Effector memory CD8-positive, alpha-beta T cell (primary cell): ENCODE data around the gene EFCAB7.
A peak's percentile ranks its signal among the peaks of the same experiment; 100 is the strongest.
"Not testable (repeated sequence)": the region's sequence is repeated elsewhere in the genome, so short reads cannot be mapped to it uniquely, and the experiment has no call there.

Experiments
- ATAC-seq: fragments of 150-1000 bp; cut with Tn5 transposase; replicated peaks from 2 replicates; pipeline ENCODE4 v1.10.0; 2021; ENCODE audit warnings: mild to moderate bottlenecking, moderate library complexity
- DNase-seq, 3 experiments: peaks; one replicate each; pipeline ENCODE4 v3.0.0; 2021
- H3K27ac Mint-ChIP-seq, 2 donors: one replicate each; pipeline ENCODE4 v1.8.0; 2022; ENCODE audit warnings: mild to moderate bottlenecking in 2 of 2, mixed read lengths in 2 of 2, moderate library complexity in 2 of 2
- H3K27me3 Mint-ChIP-seq, 2 donors: one replicate each; pipeline ENCODE4 v1.8.0; 2022; ENCODE audit warnings: mixed read lengths in 2 of 2
- H3K36me3 Mint-ChIP-seq: one replicate; pipeline ENCODE4 v1.8.0; 2022; ENCODE audit warnings: mild to moderate bottlenecking, moderate library complexity, mixed read lengths; ENCODE audit not compliant: insufficient read depth
- H3K4me1 Mint-ChIP-seq, 2 donors: one replicate each; pipeline ENCODE4 v1.8.0; 2022; ENCODE audit warnings: low read depth in 2 of 2, mixed read lengths in 2 of 2
- H3K4me3 Mint-ChIP-seq, 2 donors: one replicate each; pipeline ENCODE4 v1.8.0; 2022; ENCODE audit warnings: mild to moderate bottlenecking in 2 of 2, mixed read lengths in 2 of 2, moderate library complexity in 2 of 2
- H3K9me3 Mint-ChIP-seq, 2 donors: one replicate each; pipeline ENCODE4 v1.8.0; 2022; ENCODE audit warnings: mixed read lengths in 2 of 2

Gene EFCAB7

GRCh38 chr1:63569068-63569467 is 45.7 kb downstream of the EFCAB7 start:
- Mint-ChIP-seq H3K27ac (no peak overlapping the region), H3K36me3 (no peaks in the 10 kb centered on the region), H3K4me3 (no peak overlapping the region), H3K4me1 (no peaks in the 10 kb centered on the region), H3K9me3 (no peaks in the 10 kb centered on the region), H3K27me3 (no peaks in the 10 kb centered on the region)
- ATAC-seq = no peak
- no peak for DNase-seq

- Mint-ChIP-seq H3K27ac (no peak overlapping the region), H3K4me1 (no peaks in the 10 kb centered on the region), H3K4me3 (no peak overlapping the region), H3K27me3 (no peaks in the 10 kb centered on the region), H3K9me3 (no peaks in the 10 kb centered on the region), H3K36me3 (no peaks in the 10 kb centered on the region)
- no peak for DNase-seq
- ATAC-seq = no peak
Measured at GRCh38 chr1:63569640-63570316, 46.5 kb downstream of the EFCAB7 start.

DNA sequence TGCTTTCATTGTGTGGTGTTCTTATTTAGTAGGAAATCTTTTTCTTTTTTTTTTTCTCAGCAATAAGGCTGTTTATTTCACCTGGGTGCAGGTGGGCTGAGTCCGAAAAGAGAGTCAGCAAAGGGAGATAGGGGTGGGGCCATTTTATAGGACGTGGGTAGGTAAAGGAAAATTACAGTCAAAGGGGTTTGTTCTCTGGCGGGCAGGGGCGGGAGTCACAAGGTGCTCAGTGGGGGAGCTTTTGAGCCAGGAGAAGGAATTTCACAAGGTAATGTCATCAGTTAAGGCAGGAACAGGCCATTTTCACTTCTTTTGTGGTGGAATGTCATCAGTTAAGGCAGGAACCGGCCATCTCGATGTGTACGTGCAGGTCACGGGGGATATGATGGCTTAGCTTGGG is 49.4 kb downstream of the EFCAB7 start:
- not testable (repeated sequence) for H3K4me1 Mint-ChIP-seq, H3K36me3 Mint-ChIP-seq, H3K9me3 Mint-ChIP-seq, DNase-seq, H3K27me3 Mint-ChIP-seq, H3K4me3 Mint-ChIP-seq, H3K27ac Mint-ChIP-seq, ATAC-seq

- H3K27me3 Mint-ChIP-seq, H3K4me1 Mint-ChIP-seq, H3K27ac Mint-ChIP-seq, ATAC-seq, H3K4me3 Mint-ChIP-seq, H3K9me3 Mint-ChIP-seq, H3K36me3 Mint-ChIP-seq, DNase-seq: not testable (repeated sequence)
Measured at GRCh38 chr1:63574203-63574796, 51.0 kb downstream of the EFCAB7 start.

GRCh38 chr1:63575340-63575826 is 52.1 kb downstream of the EFCAB7 start:
- Mint-ChIP-seq H3K27me3 (no peaks in the 10 kb centered on the region), H3K4me1 (no peaks in the 10 kb centered on the region), H3K27ac (no peak overlapping the region), H3K36me3 (no peaks in the 10 kb centered on the region), H3K9me3 (no peaks in the 10 kb centered on the region), H3K4me3 (no peak overlapping the region)
- ATAC-seq (no peak), DNase-seq (peak; percentile 14 to 26 (median 17))

DNA sequence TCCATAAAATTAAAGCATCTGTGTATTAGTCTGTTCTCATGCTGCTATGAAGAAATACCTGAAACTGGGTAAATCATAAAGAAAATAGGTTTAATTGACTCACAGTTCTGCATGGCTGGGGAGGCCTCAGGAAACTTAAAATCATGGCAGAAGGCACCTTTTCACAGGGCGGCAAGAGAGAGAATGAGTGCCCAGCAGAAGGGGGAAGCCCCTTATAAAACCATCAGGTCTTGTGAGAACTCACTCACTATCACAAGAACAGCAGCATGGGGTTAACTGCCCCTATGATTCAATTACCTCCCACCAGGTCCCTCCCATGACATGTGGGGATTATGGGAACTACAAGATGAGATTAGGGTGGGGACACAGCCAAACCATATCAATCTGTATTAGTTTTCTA is 63.0 kb downstream of the EFCAB7 start:
- ATAC-seq, H3K27me3 Mint-ChIP-seq, H3K36me3 Mint-ChIP-seq, H3K9me3 Mint-ChIP-seq, DNase-seq, H3K4me3 Mint-ChIP-seq, H3K27ac Mint-ChIP-seq, H3K4me1 Mint-ChIP-seq: not testable (repeated sequence)

- Mint-ChIP-seq H3K4me3 (no peak overlapping the region), H3K27me3 (no peaks in the 10 kb centered on the region), H3K36me3 (peaks cover 14% of the 10 kb centered on the region), H3K27ac (no peak overlapping the region), H3K9me3 (no peaks in the 10 kb centered on the region), H3K4me1 (peaks cover 6 to 20% of the 10 kb centered on the region in 2 donors)
- ATAC-seq (no peak), DNase-seq (no peak)
Measured at GRCh38 chr1:63590166-63590560, 66.8 kb downstream of the EFCAB7 start.

- Mint-ChIP-seq H3K9me3 (no peaks in the 10 kb centered on the region), H3K36me3 (peaks cover 18% of the 10 kb centered on the region), H3K4me1 (peaks cover 11 to 36% of the 10 kb centered on the region in 2 donors), H3K4me3 (peak overlapping the region; percentile 97 to 99), H3K27me3 (no peaks in the 10 kb centered on the region), H3K27ac (peak overlapping the region; percentile 96)
- DNase-seq = no peak
- ATAC-seq = no peak
Measured at GRCh38 chr1:63592536-63593302, 69.4 kb downstream of the EFCAB7 start.

DNA sequence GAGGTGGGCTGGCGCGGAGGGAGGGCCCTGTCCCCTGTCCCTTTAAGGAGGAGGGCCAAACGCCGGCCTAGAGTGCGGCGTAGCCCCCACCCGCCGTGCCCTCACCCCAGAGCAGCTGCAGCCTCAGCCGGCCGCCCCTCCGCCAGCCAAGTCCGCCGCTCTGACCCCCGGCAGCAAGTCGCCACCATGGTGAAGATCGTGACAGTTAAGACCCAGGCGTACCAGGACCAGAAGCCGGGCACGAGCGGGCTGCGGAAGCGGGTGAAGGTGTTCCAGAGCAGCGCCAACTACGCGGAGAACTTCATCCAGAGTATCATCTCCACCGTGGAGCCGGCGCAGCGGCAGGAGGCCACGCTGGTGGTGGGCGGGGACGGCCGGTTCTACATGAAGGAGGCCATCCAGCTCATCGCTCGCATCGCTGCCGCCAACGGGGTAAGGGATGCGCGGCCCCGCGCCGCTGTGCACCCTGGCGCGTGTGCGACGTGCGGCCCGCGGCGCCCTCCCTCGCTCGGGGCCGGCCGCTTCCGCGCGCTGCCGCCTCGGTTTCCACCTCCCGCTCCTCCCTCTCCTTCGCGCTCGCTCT is 70.1 kb downstream of the EFCAB7 start, which contains the start of gene PGM1:
PGM1 (plus strand) TSS at position 109 of the 583 bp plus-strand sequence; CDS start at position 187, 78 bp downstream.
- Mint-ChIP-seq H3K4me3 (peak within 1 kb of the TSS; percentile 97 to 99), H3K27ac (peak within 1 kb of the TSS; percentile 96), H3K36me3 (peaks cover 18% of the 10 kb centered on the region), H3K9me3 (no peaks in the 10 kb centered on the region), H3K4me1 (peaks cover 11 to 36% of the 10 kb centered on the region in 2 donors), H3K27me3 (no peaks in the 10 kb centered on the region)
- ATAC-seq (peak; percentile 80), DNase-seq (peak; percentile 65 to 68 (median 67))

DNA sequence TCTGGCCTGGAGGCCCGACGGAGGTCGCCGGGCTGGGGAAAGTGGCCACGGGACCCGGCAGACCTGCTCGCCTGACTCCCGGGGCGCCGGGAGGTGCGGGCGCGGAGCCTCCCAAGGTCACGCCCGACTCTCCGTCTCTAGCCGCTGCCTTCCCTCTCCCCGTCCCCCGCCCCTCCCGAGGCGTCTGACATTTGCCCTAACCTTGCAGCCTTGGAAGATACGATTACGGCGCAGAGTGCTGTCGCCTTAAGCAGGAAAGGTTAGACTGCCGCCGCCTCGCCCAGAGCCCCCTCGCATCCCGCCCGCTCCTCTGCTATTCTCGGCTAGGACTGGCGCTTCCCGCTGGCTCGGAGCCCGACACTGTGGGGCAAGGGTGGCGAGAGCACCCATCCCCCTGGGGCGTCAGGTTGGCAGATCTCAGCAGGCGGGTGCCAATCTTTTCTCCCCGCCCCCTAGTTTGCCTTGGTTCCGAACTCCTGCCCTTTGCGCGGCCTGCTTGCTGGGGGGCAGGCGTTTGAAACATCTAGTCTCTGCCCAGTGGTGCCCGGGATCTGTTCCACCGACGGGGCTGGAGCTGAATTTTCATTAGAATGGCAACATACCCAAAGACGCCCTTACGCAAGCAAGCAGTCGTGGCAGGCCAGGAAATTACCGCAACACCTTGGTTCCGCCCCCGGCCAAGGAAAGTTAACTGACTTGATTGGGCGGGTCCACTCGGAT is 70.7 kb downstream of the EFCAB7 start:
- ATAC-seq (peak; percentile 60), DNase-seq (peak; percentile 59 to 68 (median 64))
- H3K4me3 Mint-ChIP-seq = peak overlapping the region; percentile 97 to 99
- H3K27me3 Mint-ChIP-seq = no peaks in the 10 kb centered on the region
- H3K36me3 Mint-ChIP-seq = peaks cover 18% of the 10 kb centered on the region
- no peaks in the 10 kb centered on the region for H3K9me3 Mint-ChIP-seq
- H3K27ac Mint-ChIP-seq = peak overlapping the region; percentile 96
- peaks cover 11 to 36% of the 10 kb centered on the region in 2 donors for H3K4me1 Mint-ChIP-seq

- Mint-ChIP-seq H3K27ac (no peak overlapping the region), H3K4me3 (peak overlapping the region in 1 of 2 donors; percentile 12), H3K9me3 (no peaks in the 10 kb centered on the region), H3K4me1 (peaks cover 11 to 36% of the 10 kb centered on the region in 2 donors), H3K36me3 (peaks cover 18% of the 10 kb centered on the region), H3K27me3 (no peaks in the 10 kb centered on the region)
- ATAC-seq (no peak), DNase-seq (no peak)
Measured at GRCh38 chr1:63595435-63595834, 72.1 kb downstream of the EFCAB7 start.

DNA sequence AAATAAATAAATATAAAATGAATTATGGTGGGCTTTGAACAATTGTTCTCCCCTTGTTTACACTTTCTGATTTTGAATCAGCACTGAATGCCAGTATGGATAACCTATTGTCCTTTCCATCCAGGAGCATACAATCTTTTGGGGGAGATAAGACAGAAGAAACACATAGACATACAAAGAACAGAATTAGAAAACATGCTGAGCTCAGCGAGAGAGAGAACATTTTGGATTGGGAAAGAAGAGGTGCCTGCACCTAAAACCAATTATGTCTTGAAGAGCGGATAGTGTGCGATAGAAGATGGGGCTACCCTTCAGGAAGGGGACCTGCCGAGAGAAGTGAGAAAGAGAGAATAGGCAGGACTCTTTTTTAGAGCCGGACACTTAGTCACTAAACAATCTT is 76.5 kb downstream of the EFCAB7 start:
- Mint-ChIP-seq H3K27me3 (no peaks in the 10 kb centered on the region), H3K9me3 (no peaks in the 10 kb centered on the region), H3K4me3 (no peak overlapping the region), H3K4me1 (peaks cover 10 to 20% of the 10 kb centered on the region in 2 donors), H3K27ac (no peak overlapping the region), H3K36me3 (peaks cover 4% of the 10 kb centered on the region)
- DNase-seq = no peak
- no peak for ATAC-seq

- DNase-seq = no peak
- Mint-ChIP-seq H3K9me3 (no peaks in the 10 kb centered on the region), H3K27ac (no peak overlapping the region), H3K27me3 (no peaks in the 10 kb centered on the region), H3K4me1 (peaks cover 10 to 20% of the 10 kb centered on the region in 2 donors), H3K4me3 (no peak overlapping the region), H3K36me3 (peaks cover 4% of the 10 kb centered on the region)
- ATAC-seq = no peak
Measured at GRCh38 chr1:63600248-63600647, 76.9 kb downstream of the EFCAB7 start.
